Stomach (tissue), 9 donors: Measurements from ENCODE around the gene CD101. TPM values are rescaled to one million over a fixed set of nuclear protein-coding genes. Genes with fewer than 3 reads are reported as not detected.

Experiments used
- DNase-seq, 2 donors: peaks; one replicate each; pipeline versions ENCODE4 v3.0.0 to v3.0.0-alpha.2; 2013 to 2019
- H3K27ac ChIP-seq, 5 donors: fragments of 200-600 bp in 4 of 5; sonication (generic) in 4 of 5; one replicate each; pipeline ENCODE4 v1.5.1; 2013 to 2019; ENCODE audit warnings: mild to moderate bottlenecking in 1 of 5, moderate library complexity in 1 of 5
- H3K27me3 ChIP-seq, 3 donors: fragments of 200-600 bp; sonication (generic); one replicate each; pipeline ENCODE4 v1.5.1; 2017 to 2019; ENCODE audit warnings: mixed run types in 1 of 3
- H3K36me3 ChIP-seq, 4 donors: fragments of 200-600 bp; sonication (generic); 1 replicate in 3 of 4; 2 replicates in 1 of 4; pipeline ENCODE4 v1.5.1; 2016 to 2019
- H3K4me1 ChIP-seq, 4 donors: fragments of 200-600 bp; sonication (generic); one replicate each; pipeline ENCODE4 v1.5.1; 2016 to 2019
- H3K4me3 ChIP-seq, 4 donors: fragments of 200-600 bp; sonication (generic) in 3 of 4; one replicate each; pipeline ENCODE4 v1.5.1; 2016 to 2019; ENCODE audit warnings: mild to moderate bottlenecking in 1 of 4
- H3K9me3 ChIP-seq, 4 donors: fragments of 200-600 bp; sonication (generic); one replicate each; pipeline ENCODE4 v1.5.1; 2016 to 2019
- EP300 ChIP-seq: sonication (generic); formaldehyde crosslinking; IDR thresholded peaks from one replicate; pipeline ENCODE4 v1.6.1; 2017; ENCODE audit warnings: antibody characterized with exemption
- POLR2A ChIP-seq, 4 donors: fragments of 450-650 bp; IDR thresholded peaks; one replicate each; pipeline ENCODE4 v1.6.1; 2016; ENCODE audit warnings: antibody characterized with exemption in 4 of 4, control low read depth in 2 of 4, mild to moderate bottlenecking in 1 of 4, moderate library complexity in 1 of 4
- POLR2AphosphoS5 ChIP-seq, 3 donors: sonication (generic); formaldehyde crosslinking; IDR thresholded peaks; one replicate each; pipeline ENCODE4 v1.6.1; 2016; ENCODE audit warnings: antibody characterized with exemption in 3 of 3
- WGBS, 5 donors: extraction: QIAGEN DNeasy Blood & Tissue Kit in 3 of 5; methylation state at CpG; one replicate each; pipeline versions ENCODE4 v1.1.5 to v1.1.7; 2013 to 2018; 5-methylcytosine and 5-hydroxymethylcytosine counted together
- intact Hi-C: fragments of 100-400 bp; cut with DNase I; formaldehyde crosslinking; loops from one replicate; pipeline ENCODE4 v1.15.1; 2023; ENCODE audit warnings: low total_unique reads
- polyA plus RNA-seq, 3 donors: library from polyadenylated mRNA; stranded (reverse); fragments of 200-250 nt; gene quantifications; one replicate each; pipeline ENCODE4 v1.2.3, GENCODE V29; 2013
- total RNA-seq, 5 donors: library from RNA; depleted of rRNA; stranded (reverse); fragments of >200 nt; gene quantifications; one replicate each; pipeline versions ENCODE4 v1.1.0 to v1.2.3, GENCODE V29; 2014 to 2016
- TF ChIP-seq, protein P1 (sequence below), 7 experiments: fragments of 450-650 bp in 4 of 7; fragments of 200-600 bp in 3 of 7; sonication (generic) in 3 of 7; IDR thresholded peaks; one replicate each; pipeline ENCODE4 v1.5.1; 2016 to 2019; ENCODE audit warnings: antibody characterized with exemption in 7 of 7, control low read depth in 2 of 7, mild to moderate bottlenecking in 1 of 7
- donor health status: healthy with polysubstance abuse.
- donor health status: Bipolar disorder and iron deficiency.
- donor health status: healthy.

Gene CD101
- total and polyA plus RNA-seq, 8 donors, result 0.45 to 8.8 (median 1.8) TPM; not detected in 2

DNA sequence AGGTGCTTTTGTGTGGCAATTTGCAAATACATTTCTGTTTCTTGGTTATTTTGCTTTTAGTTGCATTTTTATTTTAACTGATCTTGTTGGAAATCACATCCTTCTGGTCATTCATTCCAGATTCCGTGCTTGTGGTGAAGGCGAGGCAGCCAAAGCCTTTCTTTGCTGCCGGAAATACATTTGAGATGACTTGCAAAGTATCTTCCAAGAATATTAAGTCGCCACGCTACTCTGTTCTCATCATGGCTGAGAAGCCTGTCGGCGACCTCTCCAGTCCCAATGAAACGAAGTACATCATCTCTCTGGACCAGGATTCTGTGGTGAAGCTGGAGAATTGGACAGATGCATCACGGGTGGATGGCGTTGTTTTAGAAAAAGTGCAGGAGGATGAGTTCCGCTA, 34.8 kb upstream of the CD101 start:
- 92 to 97% (median 95%) methylated on average over 11 of the region's 11 CpGs for WGBS, 5 donors
- Histone ChIP-seq H3K9me3 (no peaks in the 10 kb centered on the region), H3K27me3 (no peaks in the 10 kb centered on the region), H3K27ac (no peak overlapping the region), H3K36me3 (peaks cover 0 to 62% (median 51%) of the 10 kb centered on the region in 4 donors), H3K4me1 (peaks cover 0 to 5% (median 0%) of the 10 kb centered on the region in 4 donors), H3K4me3 (no peak overlapping the region)
- TF ChIP-seq, protein P1, sequence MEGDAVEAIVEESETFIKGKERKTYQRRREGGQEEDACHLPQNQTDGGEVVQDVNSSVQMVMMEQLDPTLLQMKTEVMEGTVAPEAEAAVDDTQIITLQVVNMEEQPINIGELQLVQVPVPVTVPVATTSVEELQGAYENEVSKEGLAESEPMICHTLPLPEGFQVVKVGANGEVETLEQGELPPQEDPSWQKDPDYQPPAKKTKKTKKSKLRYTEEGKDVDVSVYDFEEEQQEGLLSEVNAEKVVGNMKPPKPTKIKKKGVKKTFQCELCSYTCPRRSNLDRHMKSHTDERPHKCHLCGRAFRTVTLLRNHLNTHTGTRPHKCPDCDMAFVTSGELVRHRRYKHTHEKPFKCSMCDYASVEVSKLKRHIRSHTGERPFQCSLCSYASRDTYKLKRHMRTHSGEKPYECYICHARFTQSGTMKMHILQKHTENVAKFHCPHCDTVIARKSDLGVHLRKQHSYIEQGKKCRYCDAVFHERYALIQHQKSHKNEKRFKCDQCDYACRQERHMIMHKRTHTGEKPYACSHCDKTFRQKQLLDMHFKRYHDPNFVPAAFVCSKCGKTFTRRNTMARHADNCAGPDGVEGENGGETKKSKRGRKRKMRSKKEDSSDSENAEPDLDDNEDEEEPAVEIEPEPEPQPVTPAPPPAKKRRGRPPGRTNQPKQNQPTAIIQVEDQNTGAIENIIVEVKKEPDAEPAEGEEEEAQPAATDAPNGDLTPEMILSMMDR (IDR thresholded peaks at IDR 0.05), result no peak
- TF ChIP-seq EP300, result no peak
- no peak for TF ChIP-seq POLR2AphosphoS5 (IDR thresholded peaks at IDR 0.05)
- TF ChIP-seq POLR2A (IDR thresholded peaks at IDR 0.05), result no peak
- intact Hi-C loops, result no loop called here
- DNase-seq, result no peak

- Histone ChIP-seq H3K4me3 (no peak overlapping the region), H3K27ac (no peak overlapping the region), H3K27me3 (no peaks in the 10 kb centered on the region), H3K9me3 (no peaks in the 10 kb centered on the region), H3K36me3 (peaks cover 0 to 43% (median 34%) of the 10 kb centered on the region in 4 donors), H3K4me1 (peaks cover 0 to 12% (median 0%) of the 10 kb centered on the region in 4 donors)
- no peak for TF ChIP-seq POLR2A (IDR thresholded peaks at IDR 0.05)
- no peak for TF ChIP-seq EP300
- no peak for TF ChIP-seq POLR2AphosphoS5 (IDR thresholded peaks at IDR 0.05)
- TF ChIP-seq, protein P1 (IDR thresholded peaks at IDR 0.05), result no peak
- intact Hi-C loops, result no loop called here
- WGBS, 5 donors, result 61 to 93% (median 88%) methylated on average over 3 of the region's 3 CpGs
- no peak for DNase-seq
These were observed 32.8 kb upstream of the CD101 start for GRCh38 chr1:116968724-116969123.

GRCh38 chr1:116971258-116971860, 30.2 kb upstream of the CD101 start:
- H3K27ac ChIP-seq, result peak overlapping the region in 2 of 5 donors; percentile 1 to 56
- H3K4me1 ChIP-seq, result peaks cover 0 to 12% (median 0%) of the 10 kb centered on the region in 4 donors
- no peaks in the 10 kb centered on the region for H3K9me3 ChIP-seq
- H3K36me3 ChIP-seq, result peaks cover 0 to 39% (median 32%) of the 10 kb centered on the region in 4 donors
- H3K27me3 ChIP-seq, result no peaks in the 10 kb centered on the region
- TF ChIP-seq, protein P1 (IDR thresholded peaks at IDR 0.05), result no peak
- TF ChIP-seq EP300, result no peak
- no peak for TF ChIP-seq POLR2A (IDR thresholded peaks at IDR 0.05)
- no peak for TF ChIP-seq POLR2AphosphoS5 (IDR thresholded peaks at IDR 0.05)
- intact Hi-C loops, result no loop called here
- peak in 1 of 2 donors; percentile 49 for DNase-seq
- 68 to 89% (median 81%) methylated on average over 4 of the region's 4 CpGs for WGBS, 5 donors
- no peak overlapping the region for H3K4me3 ChIP-seq

DNA sequence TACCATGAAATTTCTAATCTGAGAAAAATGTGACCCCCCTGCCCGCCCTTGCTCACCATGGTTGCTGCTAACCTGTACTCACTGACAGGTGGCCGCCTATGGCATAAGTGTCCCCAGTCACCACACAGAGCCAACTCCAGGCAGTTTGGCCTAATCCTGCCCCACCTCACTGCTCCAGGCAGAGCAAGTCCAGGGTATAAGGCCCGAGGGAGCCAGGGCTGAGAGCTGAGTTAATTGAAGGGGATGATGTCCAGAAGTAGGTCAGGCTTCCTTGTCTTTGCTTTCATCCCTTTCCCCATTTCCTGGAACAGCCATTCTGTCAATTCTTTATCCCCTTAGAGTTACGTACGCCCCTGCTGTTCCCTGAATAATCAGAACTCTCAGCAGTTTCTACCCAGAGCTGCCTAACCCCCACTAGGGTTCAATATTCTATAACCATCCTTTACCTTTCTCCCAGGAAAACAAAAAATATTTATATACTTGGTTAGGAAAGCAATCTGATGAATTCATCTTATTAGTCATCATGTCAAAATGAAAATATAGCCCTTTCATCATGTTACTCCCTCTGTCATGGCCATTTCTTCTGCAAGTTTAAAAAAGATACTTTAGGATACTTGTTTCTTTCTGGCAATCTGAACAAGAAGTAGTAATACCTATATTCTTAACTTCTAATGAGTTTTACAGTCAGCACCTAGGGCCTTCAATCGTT, 29.4 kb upstream of the CD101 start:
- TF ChIP-seq POLR2A (IDR thresholded peaks at IDR 0.05) (no peak), POLR2AphosphoS5 (IDR thresholded peaks at IDR 0.05) (no peak), EP300 (no peak)
- TF ChIP-seq, protein P1 (IDR thresholded peaks at IDR 0.05), result no peak
- WGBS, 5 donors, result 83 to 94% (median 87%) methylated on average over 6 of the region's 6 CpGs
- intact Hi-C loops, result no loop called here
- DNase-seq, result peak in 1 of 2 donors; percentile 14
- no peaks in the 10 kb centered on the region for H3K9me3 ChIP-seq
- no peaks in the 10 kb centered on the region for H3K27me3 ChIP-seq
- H3K4me1 ChIP-seq, result peaks cover 0 to 12% (median 0%) of the 10 kb centered on the region in 4 donors
- H3K27ac ChIP-seq, result peak overlapping the region in 2 of 5 donors; percentile 1 to 56
- peaks cover 0 to 32% (median 26%) of the 10 kb centered on the region in 4 donors for H3K36me3 ChIP-seq
- H3K4me3 ChIP-seq, result no peak overlapping the region
